ENCODE measurements around the gene NDUFS8. TPM values are rescaled to one million over a fixed set of nuclear protein-coding genes. Genes with fewer than 3 reads are reported as not detected.

The NDUFS8 gene
- total RNA-seq, 1 experiment from 2014 or later, result 221 TPM

DNA sequence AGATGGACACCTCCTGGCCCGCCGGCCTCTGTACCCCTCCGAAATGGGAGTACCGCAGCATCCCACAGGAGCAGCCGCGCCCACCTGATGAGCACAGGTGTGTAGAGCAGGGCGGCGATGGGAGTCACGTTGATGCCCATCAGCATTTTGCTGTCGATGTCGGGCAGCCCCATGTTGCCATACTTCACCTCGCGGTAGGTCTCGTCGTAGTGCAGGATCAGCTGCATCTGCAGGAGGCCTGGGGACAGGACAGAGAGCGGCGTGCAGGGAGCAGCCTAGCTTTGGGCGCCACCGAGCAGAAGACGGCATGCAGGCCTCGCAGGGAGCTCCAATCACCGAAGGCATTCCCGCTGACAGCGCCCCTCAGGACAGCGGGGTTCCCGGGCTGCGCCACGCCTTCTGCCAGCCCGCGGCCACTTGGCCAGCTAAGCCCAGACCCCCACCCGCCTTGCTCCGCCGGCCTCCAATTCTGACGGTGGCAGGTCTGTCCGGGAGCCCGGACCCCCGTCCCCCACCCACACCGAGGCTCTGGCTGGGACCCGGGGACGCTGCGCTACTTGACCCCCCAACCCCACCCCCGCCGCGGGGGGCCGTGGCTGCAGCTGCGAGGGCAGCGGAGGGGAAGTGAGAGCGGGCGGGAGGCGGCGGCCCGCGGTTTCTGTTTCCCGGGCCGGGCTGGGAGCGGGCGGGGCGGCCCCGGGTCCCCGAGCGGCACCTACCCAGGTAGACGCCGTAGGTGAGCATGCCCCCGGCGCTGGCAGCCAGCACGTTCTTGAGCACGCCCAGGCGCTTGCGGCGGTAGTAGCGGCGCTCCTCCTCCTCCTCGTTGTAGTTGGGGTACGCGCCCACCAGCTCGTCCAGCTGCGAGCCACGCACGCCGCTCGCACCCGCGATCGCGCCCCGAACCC is 27.3 kb upstream of the NDUFS8 start (continued):
- TF ChIP-seq, protein P1, sequence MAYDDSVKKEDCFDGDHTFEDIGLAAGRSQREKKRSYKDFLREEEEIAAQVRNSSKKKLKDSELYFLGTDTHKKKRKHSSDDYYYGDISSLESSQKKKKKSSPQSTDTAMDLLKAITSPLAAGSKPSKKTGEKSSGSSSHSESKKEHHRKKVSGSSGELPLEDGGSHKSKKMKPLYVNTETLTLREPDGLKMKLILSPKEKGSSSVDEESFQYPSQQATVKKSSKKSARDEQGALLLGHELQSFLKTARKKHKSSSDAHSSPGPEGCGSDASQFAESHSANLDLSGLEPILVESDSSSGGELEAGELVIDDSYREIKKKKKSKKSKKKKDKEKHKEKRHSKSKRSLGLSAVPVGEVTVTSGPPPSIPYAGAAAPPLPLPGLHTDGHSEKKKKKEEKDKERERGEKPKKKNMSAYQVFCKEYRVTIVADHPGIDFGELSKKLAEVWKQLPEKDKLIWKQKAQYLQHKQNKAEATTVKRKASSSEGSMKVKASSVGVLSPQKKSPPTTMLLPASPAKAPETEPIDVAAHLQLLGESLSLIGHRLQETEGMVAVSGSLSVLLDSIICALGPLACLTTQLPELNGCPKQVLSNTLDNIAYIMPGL (CRISPR knock-in tag; IDR thresholded peaks at IDR 0.05), result no peak; the same call in none of the 2 replicates
- TF ChIP-seq PRRX2 (CRISPR knock-in tag; IDR thresholded peaks at IDR 0.05), result no peak
- no peak for TF ChIP-seq NFE2L1 (CRISPR knock-in tag; IDR thresholded peaks at IDR 0.05)
- no peak for TF ChIP-seq OVOL2 (CRISPR knock-in tag; IDR thresholded peaks at IDR 0.05; ENCODE audit: borderline replicate concordance)
- TF ChIP-seq, protein P2, sequence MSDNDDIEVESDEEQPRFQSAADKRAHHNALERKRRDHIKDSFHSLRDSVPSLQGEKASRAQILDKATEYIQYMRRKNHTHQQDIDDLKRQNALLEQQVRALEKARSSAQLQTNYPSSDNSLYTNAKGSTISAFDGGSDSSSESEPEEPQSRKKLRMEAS (CRISPR knock-in tag; IDR thresholded peaks at IDR 0.05), result peak; percentile 34; the same call in 1 of the 2 replicates
- TF ChIP-seq ZNF423 (CRISPR knock-in tag; IDR thresholded peaks at IDR 0.05), result 0 out of 2 replicates have a peak, but pooled peaks have one; percentile 40
- TF ChIP-seq, protein P3, sequence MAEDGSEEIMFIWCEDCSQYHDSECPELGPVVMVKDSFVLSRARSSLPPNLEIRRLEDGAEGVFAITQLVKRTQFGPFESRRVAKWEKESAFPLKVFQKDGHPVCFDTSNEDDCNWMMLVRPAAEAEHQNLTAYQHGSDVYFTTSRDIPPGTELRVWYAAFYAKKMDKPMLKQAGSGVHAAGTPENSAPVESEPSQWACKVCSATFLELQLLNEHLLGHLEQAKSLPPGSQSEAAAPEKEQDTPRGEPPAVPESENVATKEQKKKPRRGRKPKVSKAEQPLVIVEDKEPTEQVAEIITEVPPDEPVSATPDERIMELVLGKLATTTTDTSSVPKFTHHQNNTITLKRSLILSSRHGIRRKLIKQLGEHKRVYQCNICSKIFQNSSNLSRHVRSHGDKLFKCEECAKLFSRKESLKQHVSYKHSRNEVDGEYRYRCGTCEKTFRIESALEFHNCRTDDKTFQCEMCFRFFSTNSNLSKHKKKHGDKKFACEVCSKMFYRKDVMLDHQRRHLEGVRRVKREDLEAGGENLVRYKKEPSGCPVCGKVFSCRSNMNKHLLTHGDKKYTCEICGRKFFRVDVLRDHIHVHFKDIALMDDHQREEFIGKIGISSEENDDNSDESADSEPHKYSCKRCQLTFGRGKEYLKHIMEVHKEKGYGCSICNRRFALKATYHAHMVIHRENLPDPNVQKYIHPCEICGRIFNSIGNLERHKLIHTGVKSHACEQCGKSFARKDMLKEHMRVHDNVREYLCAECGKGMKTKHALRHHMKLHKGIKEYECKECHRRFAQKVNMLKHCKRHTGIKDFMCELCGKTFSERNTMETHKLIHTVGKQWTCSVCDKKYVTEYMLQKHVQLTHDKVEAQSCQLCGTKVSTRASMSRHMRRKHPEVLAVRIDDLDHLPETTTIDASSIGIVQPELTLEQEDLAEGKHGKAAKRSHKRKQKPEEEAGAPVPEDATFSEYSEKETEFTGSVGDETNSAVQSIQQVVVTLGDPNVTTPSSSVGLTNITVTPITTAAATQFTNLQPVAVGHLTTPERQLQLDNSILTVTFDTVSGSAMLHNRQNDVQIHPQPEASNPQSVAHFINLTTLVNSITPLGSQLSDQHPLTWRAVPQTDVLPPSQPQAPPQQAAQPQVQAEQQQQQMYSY (CRISPR knock-in tag; IDR thresholded peaks at IDR 0.05), result no peak

DNA sequence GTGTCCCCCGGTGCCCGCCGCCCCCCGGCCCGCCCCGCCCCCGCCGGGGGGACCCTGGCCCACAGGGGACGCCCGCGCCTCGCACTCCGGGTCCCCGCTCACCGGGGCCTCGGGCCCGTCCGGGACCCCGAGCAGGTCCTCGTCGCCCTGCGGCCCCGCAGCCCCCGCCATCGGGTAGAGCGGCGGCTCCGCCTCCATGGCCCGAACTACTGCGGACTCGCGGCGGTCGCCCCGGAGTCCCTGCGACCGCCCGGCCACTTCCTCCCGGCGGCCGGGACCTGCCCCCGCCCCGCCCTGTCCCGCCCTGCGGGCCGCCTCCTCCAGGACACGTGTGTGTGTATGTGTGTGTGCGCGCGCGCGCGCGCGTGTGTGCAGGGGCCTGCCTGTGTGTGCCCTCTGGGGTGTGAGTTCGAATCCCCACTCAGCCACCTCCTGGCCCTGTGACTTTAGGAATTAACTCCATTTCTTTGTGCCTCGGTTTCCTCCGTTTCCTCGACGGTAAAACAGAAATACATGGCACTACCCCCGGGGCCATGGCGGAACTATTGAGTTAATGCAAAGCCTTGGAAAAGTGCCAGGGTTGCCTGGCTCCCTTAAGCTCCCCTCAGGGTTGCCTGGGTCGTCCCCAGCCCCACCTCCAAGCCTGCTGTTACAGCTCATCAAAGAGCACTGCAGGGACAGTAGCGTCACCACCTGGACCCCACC is 26.5 kb upstream of the NDUFS8 start, which contains the start of gene UNC93B1:
Gene UNC93B1, minus strand, starts transcription at position 252 of the 705 bp plus-strand sequence. Its CDS starts 54 bp downstream, at position 198.
- Mint-ChIP-seq H3K36me3 (peaks cover 2% of the 10 kb centered on the region), H3K9me3 (no peaks in the 10 kb centered on the region), H3K27ac (0 out of 2 replicates have a peak within 1 kb of the TSS, but pooled peaks have one; percentile 49), H3K27me3 (ENCODE audit: low read depth) (no peaks in the 10 kb centered on the region; the same call in none of the 2 replicates), H3K4me1 (peaks cover 22% of the 10 kb centered on the region), H3K4me3 (peak within 1 kb of the TSS; percentile 76)
- ATAC-seq (peak; percentile 79), DNase-seq (ENCODE audit: low spot score) (peak; percentile 78)
- ChIA-PET POLR2A (no interaction called here), CTCF (interaction anchor here (1.9 to 2.0 kb wide), 2 partner anchors 11 to 49 kb away, joined by 9 to 10 read pairs; no protein-coding TSS in a partner anchor)
- TF ChIP-seq ZNF121 (CRISPR knock-in tag; IDR thresholded peaks at IDR 0.05), result no peak
- TF ChIP-seq RELA (CRISPR knock-in tag; IDR thresholded peaks at IDR 0.05; ENCODE audit: borderline replicate concordance), result no peak
- TF ChIP-seq GTF2I (CRISPR knock-in tag; conservative IDR thresholded peaks at IDR 0.05), result no peak
- TF ChIP-seq, protein P4, sequence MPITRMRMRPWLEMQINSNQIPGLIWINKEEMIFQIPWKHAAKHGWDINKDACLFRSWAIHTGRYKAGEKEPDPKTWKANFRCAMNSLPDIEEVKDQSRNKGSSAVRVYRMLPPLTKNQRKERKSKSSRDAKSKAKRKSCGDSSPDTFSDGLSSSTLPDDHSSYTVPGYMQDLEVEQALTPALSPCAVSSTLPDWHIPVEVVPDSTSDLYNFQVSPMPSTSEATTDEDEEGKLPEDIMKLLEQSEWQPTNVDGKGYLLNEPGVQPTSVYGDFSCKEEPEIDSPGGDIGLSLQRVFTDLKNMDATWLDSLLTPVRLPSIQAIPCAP (CRISPR knock-in tag; IDR thresholded peaks at IDR 0.05), result no peak
- TF ChIP-seq TEAD1 (CRISPR knock-in tag; IDR thresholded peaks at IDR 0.05), result no peak
- peak; percentile 69 for TF ChIP-seq SP1 (CRISPR knock-in tag; conservative IDR thresholded peaks at IDR 0.05)
- TF ChIP-seq, protein P5, sequence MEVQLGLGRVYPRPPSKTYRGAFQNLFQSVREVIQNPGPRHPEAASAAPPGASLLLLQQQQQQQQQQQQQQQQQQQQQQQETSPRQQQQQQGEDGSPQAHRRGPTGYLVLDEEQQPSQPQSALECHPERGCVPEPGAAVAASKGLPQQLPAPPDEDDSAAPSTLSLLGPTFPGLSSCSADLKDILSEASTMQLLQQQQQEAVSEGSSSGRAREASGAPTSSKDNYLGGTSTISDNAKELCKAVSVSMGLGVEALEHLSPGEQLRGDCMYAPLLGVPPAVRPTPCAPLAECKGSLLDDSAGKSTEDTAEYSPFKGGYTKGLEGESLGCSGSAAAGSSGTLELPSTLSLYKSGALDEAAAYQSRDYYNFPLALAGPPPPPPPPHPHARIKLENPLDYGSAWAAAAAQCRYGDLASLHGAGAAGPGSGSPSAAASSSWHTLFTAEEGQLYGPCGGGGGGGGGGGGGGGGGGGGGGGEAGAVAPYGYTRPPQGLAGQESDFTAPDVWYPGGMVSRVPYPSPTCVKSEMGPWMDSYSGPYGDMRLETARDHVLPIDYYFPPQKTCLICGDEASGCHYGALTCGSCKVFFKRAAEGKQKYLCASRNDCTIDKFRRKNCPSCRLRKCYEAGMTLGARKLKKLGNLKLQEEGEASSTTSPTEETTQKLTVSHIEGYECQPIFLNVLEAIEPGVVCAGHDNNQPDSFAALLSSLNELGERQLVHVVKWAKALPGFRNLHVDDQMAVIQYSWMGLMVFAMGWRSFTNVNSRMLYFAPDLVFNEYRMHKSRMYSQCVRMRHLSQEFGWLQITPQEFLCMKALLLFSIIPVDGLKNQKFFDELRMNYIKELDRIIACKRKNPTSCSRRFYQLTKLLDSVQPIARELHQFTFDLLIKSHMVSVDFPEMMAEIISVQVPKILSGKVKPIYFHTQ (CRISPR knock-in tag; IDR thresholded peaks at IDR 0.05), result no peak
- no peak for TF ChIP-seq ELF4 (CRISPR knock-in tag; IDR thresholded peaks at IDR 0.05; ENCODE audit: low read depth)
- no peak for TF ChIP-seq TEAD4 (CRISPR knock-in tag; IDR thresholded peaks at IDR 0.05)
- TF ChIP-seq, protein P6, sequence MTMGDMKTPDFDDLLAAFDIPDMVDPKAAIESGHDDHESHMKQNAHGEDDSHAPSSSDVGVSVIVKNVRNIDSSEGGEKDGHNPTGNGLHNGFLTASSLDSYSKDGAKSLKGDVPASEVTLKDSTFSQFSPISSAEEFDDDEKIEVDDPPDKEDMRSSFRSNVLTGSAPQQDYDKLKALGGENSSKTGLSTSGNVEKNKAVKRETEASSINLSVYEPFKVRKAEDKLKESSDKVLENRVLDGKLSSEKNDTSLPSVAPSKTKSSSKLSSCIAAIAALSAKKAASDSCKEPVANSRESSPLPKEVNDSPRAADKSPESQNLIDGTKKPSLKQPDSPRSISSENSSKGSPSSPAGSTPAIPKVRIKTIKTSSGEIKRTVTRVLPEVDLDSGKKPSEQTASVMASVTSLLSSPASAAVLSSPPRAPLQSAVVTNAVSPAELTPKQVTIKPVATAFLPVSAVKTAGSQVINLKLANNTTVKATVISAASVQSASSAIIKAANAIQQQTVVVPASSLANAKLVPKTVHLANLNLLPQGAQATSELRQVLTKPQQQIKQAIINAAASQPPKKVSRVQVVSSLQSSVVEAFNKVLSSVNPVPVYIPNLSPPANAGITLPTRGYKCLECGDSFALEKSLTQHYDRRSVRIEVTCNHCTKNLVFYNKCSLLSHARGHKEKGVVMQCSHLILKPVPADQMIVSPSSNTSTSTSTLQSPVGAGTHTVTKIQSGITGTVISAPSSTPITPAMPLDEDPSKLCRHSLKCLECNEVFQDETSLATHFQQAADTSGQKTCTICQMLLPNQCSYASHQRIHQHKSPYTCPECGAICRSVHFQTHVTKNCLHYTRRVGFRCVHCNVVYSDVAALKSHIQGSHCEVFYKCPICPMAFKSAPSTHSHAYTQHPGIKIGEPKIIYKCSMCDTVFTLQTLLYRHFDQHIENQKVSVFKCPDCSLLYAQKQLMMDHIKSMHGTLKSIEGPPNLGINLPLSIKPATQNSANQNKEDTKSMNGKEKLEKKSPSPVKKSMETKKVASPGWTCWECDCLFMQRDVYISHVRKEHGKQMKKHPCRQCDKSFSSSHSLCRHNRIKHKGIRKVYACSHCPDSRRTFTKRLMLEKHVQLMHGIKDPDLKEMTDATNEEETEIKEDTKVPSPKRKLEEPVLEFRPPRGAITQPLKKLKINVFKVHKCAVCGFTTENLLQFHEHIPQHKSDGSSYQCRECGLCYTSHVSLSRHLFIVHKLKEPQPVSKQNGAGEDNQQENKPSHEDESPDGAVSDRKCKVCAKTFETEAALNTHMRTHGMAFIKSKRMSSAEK (CRISPR knock-in tag; IDR thresholded peaks at IDR 0.05; ENCODE audit: borderline replicate concordance), result no peak
- TF ChIP-seq NFATC4 (CRISPR knock-in tag; IDR thresholded peaks at IDR 0.05), result no peak
- no peak for TF ChIP-seq CREB1 (CRISPR knock-in tag; IDR thresholded peaks at IDR 0.05)
- TF ChIP-seq NFYB (CRISPR knock-in tag; conservative IDR thresholded peaks at IDR 0.05; ENCODE audit: low read depth), result no peak
- no peak for TF ChIP-seq EMX1 (CRISPR knock-in tag; IDR thresholded peaks at IDR 0.05)
- TF ChIP-seq ZNF317 (CRISPR knock-in tag; IDR thresholded peaks at IDR 0.05; ENCODE audit: borderline replicate concordance, low read depth), result no peak

Measured in WTC11 (cell line).